HG03103 (cell line): Measurements from ENCODE around the gene SPATA17.
"Not testable (repeated sequence)": the region's sequence is repeated elsewhere in the genome, so short reads cannot be mapped to it uniquely, and the experiment has no call there.

Source experiments
- ATAC-seq: cut with Tn5 transposase; IDR thresholded peaks from one replicate; pipeline ENCODE4 v1.9.1; 2021; ENCODE audit warnings: low read depth; ENCODE audit not compliant: unreplicated experiment

The SPATA17 gene

DNA sequence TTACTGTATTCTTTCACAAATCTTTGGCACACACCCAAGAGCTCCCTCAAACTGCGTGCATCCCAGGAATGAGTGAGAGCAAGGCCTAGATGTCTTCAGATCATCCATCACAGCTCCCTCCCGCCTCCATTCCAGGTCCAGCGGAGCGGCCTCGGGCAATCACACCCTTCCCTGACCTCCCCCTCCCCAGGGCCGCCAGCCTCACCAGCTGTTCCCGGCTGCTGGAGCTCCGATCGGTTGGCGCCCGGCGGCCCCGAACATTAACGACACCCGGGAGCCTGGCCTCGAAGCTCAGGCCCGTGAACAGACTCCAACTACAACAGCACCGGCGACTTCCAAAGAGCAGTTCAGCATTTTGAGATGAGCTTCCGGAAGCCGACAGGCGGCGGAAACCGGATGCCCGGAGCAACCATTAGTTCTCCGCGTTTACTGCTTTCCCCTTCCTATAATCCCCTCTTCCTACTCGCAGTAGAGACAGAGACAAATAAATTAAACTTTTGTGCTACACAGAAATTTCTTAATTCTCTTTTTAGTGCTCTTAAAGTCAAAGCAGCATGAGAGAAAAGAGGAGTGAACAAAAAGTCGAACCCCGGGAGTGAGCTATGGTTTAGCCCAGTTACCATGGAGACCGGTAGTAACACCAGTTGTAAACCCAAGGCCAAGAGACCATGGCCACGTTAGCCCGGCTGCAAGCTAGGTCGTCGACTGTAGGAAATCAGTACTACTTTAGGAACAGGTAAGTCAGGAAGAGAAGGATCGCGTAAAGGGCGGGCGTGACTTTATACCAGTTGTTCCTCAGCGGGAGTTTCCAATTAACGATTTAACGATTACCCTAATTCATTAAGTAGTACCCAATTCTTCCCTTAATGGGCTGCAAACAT, at the start of gene SPATA17, which contains the start of gene GPATCH2:
SPATA17 (plus strand) TSS at position 634 of the 881 bp plus-strand sequence; CDS start at position 669, 35 bp downstream.
GPATCH2 (minus strand) TSS at position 380 of the 881 bp plus-strand sequence; CDS start at position 261, 119 bp downstream.
- peak; percentile 95 for ATAC-seq

DNA sequence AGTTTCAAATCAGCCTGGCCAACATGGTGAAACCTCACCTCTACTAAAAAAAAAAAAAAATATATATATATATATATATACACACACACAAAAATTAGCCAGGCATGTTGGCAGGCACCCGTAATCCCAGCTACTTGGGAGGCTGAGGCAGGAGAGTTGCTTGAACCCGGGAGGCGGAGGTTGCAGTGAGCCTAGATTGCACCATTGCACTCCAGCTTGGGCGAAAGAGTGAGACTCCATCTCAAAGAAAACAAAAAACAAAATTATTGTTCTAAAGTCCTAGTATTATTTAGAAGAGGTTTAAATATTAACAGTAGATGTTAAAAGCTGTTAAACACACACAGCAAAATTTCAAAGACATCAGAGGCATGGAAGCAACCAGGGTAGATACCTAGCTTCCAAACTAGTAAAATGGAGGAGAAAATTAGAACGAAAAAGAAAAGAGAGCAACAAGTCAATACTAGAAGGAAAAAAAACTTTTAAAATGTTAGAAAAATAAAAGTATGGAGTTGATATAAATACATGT, 46.8 kb upstream of the SPATA17 start:
- not testable (repeated sequence) for ATAC-seq

DNA sequence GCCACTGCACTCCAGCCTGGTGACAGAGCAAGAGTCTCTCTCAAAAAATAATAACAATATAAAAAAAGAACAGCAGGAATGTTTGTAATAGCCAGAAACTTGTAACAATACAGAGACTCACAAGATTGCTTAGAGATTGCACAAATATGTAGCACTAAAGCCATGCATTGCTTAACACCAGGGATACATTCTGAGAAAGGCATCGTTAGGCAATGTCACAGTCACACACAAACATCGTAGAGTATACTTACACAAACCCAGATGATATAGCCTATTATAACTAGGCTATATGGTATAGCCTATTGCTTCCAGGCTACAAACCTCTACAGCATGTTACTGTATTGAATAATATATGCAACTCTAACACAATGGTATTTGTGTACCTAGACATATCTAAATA, 45.6 kb upstream of the SPATA17 start:
- ATAC-seq, result no peak

DNA sequence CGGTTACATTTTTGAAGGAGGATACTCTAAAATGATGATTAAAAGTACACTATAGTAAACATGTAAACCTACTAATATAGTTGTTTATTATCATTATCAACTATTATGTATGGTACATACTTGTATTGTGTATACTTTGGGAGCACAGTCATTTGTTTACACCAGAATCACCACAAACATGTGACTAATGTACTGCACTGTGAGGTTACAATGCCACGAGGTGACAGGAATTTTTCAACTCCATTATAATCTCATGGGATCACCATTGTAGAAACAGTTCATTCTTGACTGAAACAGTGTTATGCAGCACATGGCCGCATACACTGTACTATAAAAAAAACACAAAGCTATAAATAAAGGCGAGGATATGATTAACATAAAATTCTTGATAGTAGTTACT, 44.6 kb upstream of the SPATA17 start:
- ATAC-seq, result no peak

DNA sequence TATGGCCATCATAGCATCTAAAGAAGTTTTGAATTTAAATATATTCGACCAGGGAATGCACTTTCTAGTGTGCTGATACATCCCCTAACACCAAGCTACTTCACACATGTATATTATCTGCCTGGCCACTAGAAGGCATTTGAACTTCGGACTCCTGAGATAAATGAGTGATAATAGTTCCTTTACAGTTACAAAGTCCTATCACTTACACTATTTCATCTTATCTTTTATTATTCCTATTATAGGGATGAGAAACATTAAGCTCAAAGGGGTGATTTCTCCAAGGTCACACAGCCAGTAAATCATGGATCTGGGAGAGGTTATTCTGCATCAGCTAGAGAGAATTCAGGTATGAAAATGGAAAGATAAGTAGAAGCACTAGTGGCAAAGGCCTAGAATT, 40.5 kb upstream of the SPATA17 start:
- ATAC-seq, result no peak

GRCh38 chr1:217599154-217599553, 32.0 kb upstream of the SPATA17 start:
- no peak for ATAC-seq

GRCh38 chr1:217602380-217602779, 28.8 kb upstream of the SPATA17 start:
- ATAC-seq, result no peak

DNA sequence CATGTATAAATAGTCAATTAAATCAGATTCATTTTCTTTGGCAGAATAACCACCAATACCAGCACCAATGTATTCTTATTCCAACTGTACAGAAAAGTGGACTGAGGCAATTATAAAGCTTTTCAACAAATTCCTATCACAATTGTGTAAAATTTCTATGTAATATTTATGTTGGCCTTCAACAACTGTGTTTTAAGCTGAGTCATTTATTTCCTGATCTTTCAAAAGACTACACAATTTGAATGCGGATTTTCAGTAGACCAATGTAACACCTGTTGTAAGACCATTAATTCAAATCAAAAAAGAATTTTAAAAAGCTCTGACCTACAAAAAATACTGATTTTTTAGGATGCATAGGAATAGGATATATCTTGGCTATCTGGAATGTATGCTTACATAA, 25.8 kb upstream of the SPATA17 start:
- no peak for ATAC-seq

- ATAC-seq, result no peak
These were observed 16.9 kb upstream of the SPATA17 start for GRCh38 chr1:217614200-217614712.

- ATAC-seq, result no peak
These were observed 14.0 kb upstream of the SPATA17 start for GRCh38 chr1:217617126-217617525.

- ATAC-seq, result peak; percentile 99
These were observed 10.3 kb upstream of the SPATA17 start for GRCh38 chr1:217620814-217621213.

DNA sequence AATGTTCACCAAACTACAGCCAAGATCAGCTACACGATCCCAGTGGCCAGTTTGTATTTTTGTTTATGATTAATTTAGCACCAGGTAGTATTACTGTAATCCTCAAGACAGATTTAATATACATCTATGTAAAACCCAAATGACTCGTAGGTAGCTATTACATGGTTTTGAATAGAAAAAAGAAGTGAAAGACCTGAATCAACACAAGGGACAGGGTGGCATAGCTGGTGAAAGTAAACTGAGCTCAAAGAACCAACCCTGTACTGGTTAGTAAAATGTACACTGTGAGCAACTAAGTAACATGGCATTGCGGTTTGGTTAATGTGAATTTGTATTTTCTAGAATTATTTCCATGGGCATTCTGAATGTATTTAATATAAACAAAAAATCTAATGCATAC, 9.1 kb upstream of the SPATA17 start:
- ATAC-seq, result no peak

DNA sequence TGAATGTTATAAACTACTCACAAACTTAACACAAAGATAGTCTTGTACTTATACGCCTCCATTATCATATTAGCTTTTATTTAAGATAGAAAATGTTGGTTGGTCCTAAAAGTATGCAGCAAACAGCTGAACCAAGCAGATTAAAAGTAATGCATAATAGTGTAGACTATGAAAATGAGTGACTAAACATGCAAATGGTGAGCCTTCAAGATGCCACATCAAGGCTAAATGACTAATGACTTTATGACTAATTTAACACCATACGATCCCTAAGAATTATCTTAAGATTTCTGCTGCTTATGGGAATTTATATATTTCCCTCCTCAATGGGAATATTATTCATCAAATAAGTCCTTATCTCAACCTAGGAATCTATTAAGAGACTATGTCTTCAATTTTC, 4.8 kb upstream of the SPATA17 start:
- no peak for ATAC-seq

DNA sequence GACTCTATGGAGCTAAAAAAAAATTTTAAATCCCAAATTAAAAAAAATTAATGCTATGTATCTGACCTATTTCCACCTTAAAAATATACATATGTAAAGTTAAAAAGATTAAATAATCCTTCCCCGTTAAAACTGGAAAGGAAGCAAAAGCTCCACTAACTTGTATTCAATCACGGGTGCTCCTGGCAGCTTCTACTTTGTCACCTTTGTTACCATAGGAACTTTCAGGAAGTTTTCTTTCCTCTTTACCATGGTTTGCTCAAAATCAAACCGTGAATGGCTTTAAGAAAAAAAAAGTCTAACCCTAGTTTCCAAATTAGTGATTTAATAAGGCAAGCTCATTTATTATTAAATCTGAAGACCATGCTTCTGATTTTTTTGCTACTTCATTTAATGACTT, 3.7 kb upstream of the SPATA17 start:
- ATAC-seq, result no peak

DNA sequence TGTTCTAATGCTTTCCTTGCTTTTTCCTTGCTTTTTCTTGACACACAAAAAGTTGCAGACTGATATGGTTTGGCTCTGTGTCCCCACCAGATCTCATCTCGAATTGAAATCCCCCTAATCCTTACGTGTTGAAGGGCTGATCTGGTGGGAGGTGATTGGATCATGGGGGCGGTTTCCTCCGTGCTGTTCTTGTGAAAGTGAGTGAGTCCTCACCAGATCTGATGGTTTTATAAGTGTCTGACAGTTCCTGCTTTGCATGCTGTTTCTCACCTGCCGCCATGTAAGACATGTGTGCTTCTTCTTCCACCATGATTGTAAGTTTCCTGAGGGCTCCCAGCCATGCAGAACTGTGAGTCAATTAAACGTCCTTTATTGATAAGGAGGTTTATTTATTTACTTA, 11.3 kb downstream of the SPATA17 start:
- ATAC-seq, result no peak

GRCh38 chr1:217647791-217648190, 16.6 kb downstream of the SPATA17 start:
- no peak for ATAC-seq

DNA sequence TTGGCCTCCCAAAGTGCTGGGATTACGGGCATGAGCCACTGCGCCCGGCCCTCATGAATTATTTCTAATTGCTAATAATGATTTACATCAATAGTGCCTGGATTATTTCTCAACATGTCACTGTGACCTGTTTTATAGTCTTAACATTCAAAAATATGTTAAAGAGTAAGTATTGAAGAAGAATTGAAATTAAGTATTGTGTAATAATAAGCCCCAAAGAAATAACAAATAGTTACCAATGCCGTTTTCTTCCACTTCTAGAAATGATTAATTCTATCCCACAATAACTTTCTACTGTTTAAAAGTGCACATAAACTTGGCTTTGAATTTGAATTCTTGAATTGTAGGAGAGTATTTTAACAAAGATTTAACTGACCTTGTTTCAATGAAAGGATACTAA, 19.5 kb downstream of the SPATA17 start:
- no peak for ATAC-seq

DNA sequence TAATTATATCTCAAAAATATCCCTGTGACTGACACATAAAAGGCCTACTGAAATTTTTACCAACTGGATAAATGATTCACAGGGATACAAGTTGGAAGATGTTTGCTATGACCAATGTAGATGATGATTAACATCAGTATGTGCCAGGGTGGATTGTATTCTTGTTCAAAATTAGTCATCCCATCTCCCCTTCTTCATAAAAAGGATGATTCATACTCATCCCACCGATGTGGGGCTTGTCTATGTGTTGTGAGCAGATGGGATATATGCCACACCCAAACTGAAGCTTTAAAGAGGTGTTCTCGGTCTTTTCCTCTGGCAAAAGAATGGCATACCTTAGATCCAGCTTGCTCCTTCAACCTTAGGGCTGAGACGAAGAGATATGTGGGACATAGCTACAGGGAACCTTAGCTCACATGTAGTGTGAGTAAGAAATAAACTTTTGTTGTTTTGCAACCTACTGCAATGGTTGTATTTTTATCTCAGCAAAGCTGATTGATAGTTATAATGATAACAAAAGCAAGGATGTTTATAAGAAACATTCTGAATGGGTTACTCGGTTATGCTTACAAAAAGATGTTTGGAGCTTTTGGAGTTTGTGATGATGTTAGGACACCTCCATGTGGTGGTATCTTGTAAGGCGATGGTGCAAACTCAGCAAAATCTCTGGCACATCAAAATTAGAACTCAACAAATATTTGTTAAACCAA, 29.4 kb downstream of the SPATA17 start:
- ATAC-seq, result no peak

DNA sequence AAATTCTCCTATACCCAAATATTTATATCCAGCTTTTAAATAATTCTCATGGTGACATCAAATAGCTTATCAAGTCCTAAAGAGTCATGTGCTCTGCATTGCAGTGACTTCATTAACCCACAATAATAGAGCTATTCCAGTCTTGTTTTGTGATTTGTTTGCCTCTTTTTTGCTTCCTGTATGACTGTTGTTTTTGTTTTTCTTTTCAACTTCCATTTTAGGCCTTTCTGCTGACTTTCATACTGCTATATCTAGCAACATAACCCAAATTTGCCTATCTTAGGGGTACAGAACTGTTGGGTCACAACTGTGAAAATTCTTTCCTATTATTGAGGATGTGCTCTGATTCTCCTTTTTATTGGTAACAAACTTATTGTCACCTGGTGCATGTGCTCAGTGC, 30.3 kb downstream of the SPATA17 start:
- no peak for ATAC-seq

- no peak for ATAC-seq
These were observed 37.3 kb downstream of the SPATA17 start for GRCh38 chr1:217668351-217668940.

- ATAC-seq, result peak; percentile 70
These were observed 42.2 kb downstream of the SPATA17 start for GRCh38 chr1:217673387-217673786.
